ENCODE data around the gene MDGA2.

- TF ChIP-seq POLR2A (IDR thresholded peaks at IDR 0.05; ENCODE audit: low read depth, low read length) (no peak), ELK1 (IDR thresholded peaks at IDR 0.05; ENCODE audit: borderline replicate concordance, low read depth, low read length) (no peak), NFE2L2 (IDR thresholded peaks at IDR 0.05; ENCODE audit: low read depth, low read length) (no peak), CEBPB (IDR thresholded peaks at IDR 0.05; ENCODE audit: low read depth, low read length) (no peak), CTCF (conservative IDR thresholded peaks at IDR 0.05; ENCODE audit: low read depth, low read length) (no peak), CHD1 (IDR thresholded peaks at IDR 0.05; ENCODE audit: low read depth, low read length) (no peak), USF2 (IDR thresholded peaks at IDR 0.05; ENCODE audit: low read depth, low read length) (no peak), FOS (IDR thresholded peaks at IDR 0.05; ENCODE audit: low read depth, low read length) (no peak), RFX5 (IDR thresholded peaks at IDR 0.05; ENCODE audit: low read depth, low read length) (no peak)
Observed at GRCh38 chr14:47149326-47149725, 526.1 kb downstream of the MDGA2 start.

All from IMR-90 (cell line).